Small intestine (tissue), 7 donors: ENCODE results near the gene HMGN4. TPM values are rescaled to one million over a fixed set of nuclear protein-coding genes. Genes with fewer than 3 reads are reported as not detected.

Source experiments
- DNase-seq, 2 donors: peaks; one replicate each; pipeline versions ENCODE4 v3.0.0 to v3.0.0-alpha.2; 2013
- FAIRE-seq: peaks from 2 replicates; lab custom pipeline; 2012; peaks lifted over from hg19 to GRCh38; lab: Jason Lieb, UNC
- H3K27ac ChIP-seq, 3 donors: one replicate each; pipeline ENCODE4 v1.5.1; 2013; ENCODE audit warnings: low read length in 2 of 3, mild to moderate bottlenecking in 2 of 3, control low read depth in 1 of 3, inconsistent platforms in 1 of 3, low read depth in 1 of 3, moderate library complexity in 1 of 3
- H3K27me3 ChIP-seq, 3 donors: one replicate each; pipeline ENCODE4 v1.6.1; 2013; ENCODE audit warnings: low read length in 3 of 3, inconsistent platforms in 1 of 3; ENCODE audit not compliant: control insufficient read depth in 3 of 3, insufficient read depth in 3 of 3
- H3K36me3 ChIP-seq, 3 donors: one replicate each; pipeline ENCODE4 v1.6.1; 2013; ENCODE audit warnings: low read length in 3 of 3, inconsistent platforms in 1 of 3, low read depth in 1 of 3, mild to moderate bottlenecking in 1 of 3, moderate library complexity in 1 of 3; ENCODE audit not compliant: control insufficient read depth in 3 of 3, insufficient read depth in 2 of 3
- H3K4me1 ChIP-seq, 3 donors: one replicate each; pipeline ENCODE4 v1.6.1; 2013; ENCODE audit warnings: low read length in 2 of 3, inconsistent platforms in 1 of 3, low read depth in 1 of 3, mild to moderate bottlenecking in 1 of 3, moderate library complexity in 1 of 3; ENCODE audit not compliant: control insufficient read depth in 3 of 3, insufficient read depth in 2 of 3
- H3K4me3 ChIP-seq, 3 donors: one replicate each; pipeline ENCODE4 v1.5.1; 2013; ENCODE audit warnings: low read length in 3 of 3, control low read depth in 1 of 3, inconsistent platforms in 1 of 3, low read depth in 1 of 3, mild to moderate bottlenecking in 1 of 3, moderate library complexity in 1 of 3
- H3K9me3 ChIP-seq, 2 donors: one replicate each; pipeline ENCODE4 v1.6.1; 2013; ENCODE audit warnings: low read depth in 1 of 2, low read length in 1 of 2; ENCODE audit not compliant: control insufficient read depth in 2 of 2, insufficient read depth in 1 of 2
- WGBS, 3 donors: extraction: QIAGEN DNeasy Blood & Tissue Kit; methylation state at CpG; one replicate each; pipeline ENCODE4 v1.1.7; 2013; 5-methylcytosine and 5-hydroxymethylcytosine counted together
- polyA plus RNA-seq, 4 donors: library from polyadenylated mRNA; stranded (reverse) in 3 of 4; unstranded in 1 of 4; fragments of 200-250 nt in 3 of 4; fragments of 120-200 nt in 1 of 4; gene quantifications; one replicate each; pipeline versions ENCODE4 v1.2.1 to v1.2.3, GENCODE V29; 2013
- donor health status: healthy with polysubstance abuse.
- donor health status: control.
- donor health status: control.
- donor health status: Bipolar disorder and iron deficiency.
- donor health status: healthy.

HMGN4 gene
- polyA plus RNA-seq, 4 donors: 47.0 to 62.7 (median 59.4) TPM

GRCh38 chr6:26525838-26526237 is 12.3 kb upstream of the HMGN4 start:
- Histone ChIP-seq H3K27ac (no peak overlapping the region), H3K36me3 (no peaks in the 10 kb centered on the region), H3K4me3 (no peak overlapping the region), H3K27me3 (no peaks in the 10 kb centered on the region), H3K4me1 (peaks cover 0 to 5% (median 0%) of the 10 kb centered on the region in 3 donors), H3K9me3 (no peaks in the 10 kb centered on the region)
- WGBS, 3 donors: 67 to 81% (median 73%) methylated on average over 2 of the region's 2 CpGs
- DNase-seq (no peak), FAIRE-seq (no peak)

- no peak for DNase-seq
Observed at GRCh38 chr6:26526928-26527327, 11.2 kb upstream of the HMGN4 start.

GRCh38 chr6:26530203-26530602 is 8.0 kb upstream of the HMGN4 start:
- no peak overlapping the region for H3K27ac ChIP-seq
- no peak overlapping the region for H3K4me3 ChIP-seq
- 93 to 96% (median 94%) methylated on average over 2 of the region's 2 CpGs for WGBS, 3 donors
- no peaks in the 10 kb centered on the region for H3K9me3 ChIP-seq
- H3K4me1 ChIP-seq: no peaks in the 10 kb centered on the region
- no peaks in the 10 kb centered on the region for H3K36me3 ChIP-seq
- FAIRE-seq (no peak), DNase-seq (no peak)
- H3K27me3 ChIP-seq: no peaks in the 10 kb centered on the region

More at GRCh38 chr6:26526928-26527327, 11.2 kb upstream of the HMGN4 start:
- Histone ChIP-seq H3K4me1 (peaks cover 0 to 5% (median 0%) of the 10 kb centered on the region in 3 donors), H3K27ac (no peak overlapping the region), H3K4me3 (no peak overlapping the region), H3K36me3 (no peaks in the 10 kb centered on the region), H3K27me3 (no peaks in the 10 kb centered on the region), H3K9me3 (no peaks in the 10 kb centered on the region)
- FAIRE-seq: no peak
- 95 to 100% (median 95%) methylated on average over 1 of the region's 1 CpG for WGBS, 3 donors

DNA sequence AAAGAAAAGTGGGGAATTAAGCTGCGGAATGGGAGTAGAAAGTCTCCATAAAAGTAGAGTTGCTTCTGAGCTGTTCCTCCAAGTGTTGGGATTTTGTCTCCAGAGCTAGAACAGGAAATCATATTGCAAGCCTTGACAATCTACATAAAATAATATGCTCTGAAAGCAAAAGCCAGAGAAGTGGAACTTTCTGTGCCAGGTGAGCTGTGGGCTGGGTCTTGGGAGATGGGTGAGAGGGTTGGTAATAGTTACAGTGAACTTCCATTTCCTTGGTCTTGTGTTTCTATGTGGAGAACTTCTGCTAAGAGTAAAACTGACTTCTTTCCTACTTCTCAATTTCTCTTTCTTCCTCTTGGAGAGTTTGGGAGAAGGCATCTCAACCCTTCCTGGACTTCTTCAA is 6.3 kb upstream of the HMGN4 start:
- H3K27ac ChIP-seq: no peak overlapping the region

DNA sequence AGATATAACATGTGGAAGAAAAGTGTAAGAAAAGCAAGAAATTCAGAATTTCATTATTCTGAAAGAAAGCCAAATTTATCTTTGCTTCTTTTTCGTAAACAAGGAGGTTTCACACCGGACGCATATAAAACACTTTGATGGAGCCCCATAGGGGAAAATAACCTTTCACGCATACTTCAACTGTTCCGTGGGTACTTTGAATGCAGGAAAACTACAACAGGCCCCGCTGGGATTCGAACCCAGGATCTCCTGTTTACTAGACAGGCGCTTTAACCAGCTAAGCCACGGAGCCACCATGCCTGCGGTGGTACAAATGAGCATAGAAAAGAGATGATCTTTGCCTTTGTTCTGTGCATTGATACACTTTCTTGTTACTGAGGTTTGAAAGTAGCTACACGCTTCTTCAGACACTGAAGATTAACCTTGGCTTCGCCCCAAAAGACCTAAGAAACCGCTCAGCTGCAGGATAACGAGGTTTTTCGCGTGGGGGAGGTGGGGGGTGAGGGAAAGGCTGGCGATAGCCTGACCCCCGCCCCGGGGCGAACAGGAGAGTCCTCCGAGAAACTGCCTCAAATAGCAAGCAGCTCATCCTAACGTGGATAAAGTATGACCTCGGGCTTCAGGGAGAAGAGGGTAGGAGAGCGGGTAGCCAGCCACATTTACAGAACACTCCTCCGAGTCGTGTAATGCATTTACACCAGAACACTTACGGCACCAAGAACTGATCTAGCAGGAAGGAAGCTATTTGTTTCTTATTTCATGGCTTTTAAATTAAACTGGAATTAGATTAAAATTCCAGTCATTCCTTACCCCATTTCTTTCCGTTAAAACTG is 5.3 kb upstream of the HMGN4 start:
- FAIRE-seq (no peak), DNase-seq (peak; percentile 90 to 94)
- Histone ChIP-seq H3K4me3 (peak overlapping the region; percentile 55 to 57 (median 56)), H3K27ac (peak overlapping the region; percentile 54 to 70 (median 61)), H3K4me1 (peaks cover 0 to 7% (median 4%) of the 10 kb centered on the region in 3 donors), H3K27me3 (no peaks in the 10 kb centered on the region), H3K36me3 (no peaks in the 10 kb centered on the region), H3K9me3 (no peaks in the 10 kb centered on the region)
- WGBS, 3 donors: 1% methylated on average over 28 of the region's 28 CpGs

More for the DNA sequence above, 6.3 kb upstream of the HMGN4 start:
- no peak overlapping the region for H3K4me3 ChIP-seq
- no peak for FAIRE-seq
- no peaks in the 10 kb centered on the region for H3K27me3 ChIP-seq
- no peak for DNase-seq
- H3K4me1 ChIP-seq: peaks cover 0 to 7% (median 4%) of the 10 kb centered on the region in 3 donors
- no peaks in the 10 kb centered on the region for H3K9me3 ChIP-seq
- 94 to 100% (median 100%) methylated on average over 1 of the region's 1 CpG for WGBS, 3 donors
- no peaks in the 10 kb centered on the region for H3K36me3 ChIP-seq

DNA sequence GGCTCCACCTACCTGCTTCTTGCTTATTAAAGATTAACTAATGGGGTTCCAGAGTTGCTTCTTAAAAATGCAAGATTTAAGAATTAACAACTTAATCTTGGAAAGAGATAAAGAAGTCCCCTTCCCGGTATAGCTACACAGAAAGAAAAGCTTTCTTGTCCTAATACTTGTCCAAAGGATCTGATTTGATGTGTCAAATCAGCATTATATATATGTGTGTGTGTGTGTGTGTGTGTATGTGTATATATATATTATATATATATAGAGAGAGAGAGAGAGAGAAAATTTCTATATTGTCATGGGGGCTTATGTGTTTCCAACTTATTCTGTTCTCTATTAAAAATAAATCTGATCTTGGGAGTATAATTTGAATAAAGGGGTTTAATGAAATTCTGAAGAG is 4.6 kb upstream of the HMGN4 start:
- Histone ChIP-seq H3K27ac (peak overlapping the region in 2 of 3 donors; percentile 54 to 61), H3K36me3 (no peaks in the 10 kb centered on the region), H3K4me3 (peak overlapping the region; percentile 55 to 57 (median 56)), H3K27me3 (no peaks in the 10 kb centered on the region), H3K9me3 (no peaks in the 10 kb centered on the region), H3K4me1 (peaks cover 0 to 7% (median 4%) of the 10 kb centered on the region in 3 donors)
- no peak for FAIRE-seq
- 0% methylated on average over 1 of the region's 1 CpG for WGBS, 3 donors
- no peak for DNase-seq

- Histone ChIP-seq H3K27ac (peak overlapping the region in 1 of 3 donors; percentile 53), H3K36me3 (no peaks in the 10 kb centered on the region), H3K4me1 (peaks cover 4 to 14% (median 4%) of the 10 kb centered on the region in 3 donors), H3K4me3 (no peak overlapping the region), H3K27me3 (no peaks in the 10 kb centered on the region), H3K9me3 (no peaks in the 10 kb centered on the region)
- WGBS, 3 donors: 37 to 65% (median 49%) methylated on average over 6 of the region's 6 CpGs
- peak in 1 of 2 donors; percentile 48 for DNase-seq
- no peak for FAIRE-seq
Observed at GRCh38 chr6:26534681-26535465, 3.3 kb upstream of the HMGN4 start.

DNA sequence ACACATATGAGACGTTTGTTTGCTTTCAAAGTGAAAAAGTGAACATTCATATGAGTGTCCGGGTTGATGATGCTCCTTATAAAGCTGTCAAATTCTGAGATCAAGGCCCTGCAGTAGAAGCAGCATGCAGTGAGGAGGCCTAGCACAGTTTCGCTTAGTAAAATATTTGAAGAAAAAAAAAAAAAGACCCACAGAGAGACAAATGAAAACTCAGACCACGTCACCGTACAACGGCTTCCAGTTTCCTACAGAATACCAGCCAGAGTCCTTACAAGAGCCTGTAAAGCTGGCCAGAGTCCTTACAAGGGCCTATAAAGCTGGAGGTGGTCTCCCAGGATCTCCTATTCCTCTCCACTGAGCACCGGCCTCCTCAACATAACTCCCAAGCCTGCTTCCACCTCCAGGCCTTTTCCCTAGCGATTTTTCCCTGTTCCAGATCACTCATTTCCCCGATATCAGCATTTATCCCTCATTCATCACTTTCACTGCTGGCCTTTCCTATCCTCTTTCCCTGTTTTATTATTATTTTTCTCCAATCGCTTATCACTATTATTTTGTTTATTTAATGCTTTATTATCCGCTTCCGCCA is 1.5 kb upstream of the HMGN4 start:
- FAIRE-seq: no peak
- H3K9me3 ChIP-seq: no peaks in the 10 kb centered on the region
- peak overlapping the region; percentile 85 to 98 (median 95) for H3K27ac ChIP-seq
- peak overlapping the region; percentile 33 to 97 (median 91) for H3K4me3 ChIP-seq
- peaks cover 0 to 2% (median 0%) of the 10 kb centered on the region in 3 donors for H3K36me3 ChIP-seq
- 6 to 11% (median 8%) methylated on average over 12 of the region's 12 CpGs for WGBS, 3 donors
- peaks cover 4 to 14% (median 6%) of the 10 kb centered on the region in 3 donors for H3K4me1 ChIP-seq
- no peaks in the 10 kb centered on the region for H3K27me3 ChIP-seq
- DNase-seq: peak in 1 of 2 donors; percentile 60
